IPS-11a (cell line): ENCODE measurements around the gene PRDM15.

ENCODE experiments used
- H3K4me3 ChIP-seq: one replicate; pipeline ENCODE4 v1.5.1; 2013; ENCODE audit warnings: low read depth, low read length, control low read depth

The PRDM15 gene

GRCh38 chr21:41827951-41828883 is 50.9 kb downstream of the PRDM15 start:
- no peak overlapping the region for H3K4me3 ChIP-seq

- no peak overlapping the region for H3K4me3 ChIP-seq
Observed at GRCh38 chr21:41825881-41826280, 53.3 kb downstream of the PRDM15 start.

GRCh38 chr21:41825216-41825615 is 53.9 kb downstream of the PRDM15 start:
- H3K4me3 ChIP-seq, result no peak overlapping the region

- no peak overlapping the region for H3K4me3 ChIP-seq
Observed at GRCh38 chr21:41824466-41825207, 54.5 kb downstream of the PRDM15 start.

- H3K4me3 ChIP-seq, result no peak overlapping the region
Observed at GRCh38 chr21:41823906-41824305, 55.2 kb downstream of the PRDM15 start.

GRCh38 chr21:41823166-41823565 is 56.0 kb downstream of the PRDM15 start:
- no peak overlapping the region for H3K4me3 ChIP-seq

- no peak overlapping the region for H3K4me3 ChIP-seq
Observed at GRCh38 chr21:41821756-41822431, 57.2 kb downstream of the PRDM15 start.

GRCh38 chr21:41821081-41821755 is 57.9 kb downstream of the PRDM15 start:
- H3K4me3 ChIP-seq, result no peak overlapping the region

- no peak overlapping the region for H3K4me3 ChIP-seq
Observed at GRCh38 chr21:41820384-41821080, 58.6 kb downstream of the PRDM15 start.

GRCh38 chr21:41819856-41820281 is 59.3 kb downstream of the PRDM15 start:
- no peak overlapping the region for H3K4me3 ChIP-seq

- no peak overlapping the region for H3K4me3 ChIP-seq
Observed at GRCh38 chr21:41819236-41819855, 59.8 kb downstream of the PRDM15 start.

GRCh38 chr21:41817877-41818855 is 61.0 kb downstream of the PRDM15 start:
- H3K4me3 ChIP-seq, result no peak overlapping the region

- no peak overlapping the region for H3K4me3 ChIP-seq
Observed at GRCh38 chr21:41817228-41817627, 61.9 kb downstream of the PRDM15 start.

- H3K4me3 ChIP-seq, result no peak overlapping the region
Observed at GRCh38 chr21:41816583-41817165, 62.5 kb downstream of the PRDM15 start.

GRCh38 chr21:41815652-41816582 is 63.2 kb downstream of the PRDM15 start:
- no peak overlapping the region for H3K4me3 ChIP-seq

- H3K4me3 ChIP-seq, result no peak overlapping the region
Observed at GRCh38 chr21:41813226-41813625, 65.9 kb downstream of the PRDM15 start.

GRCh38 chr21:41812679-41813078 is 66.5 kb downstream of the PRDM15 start:
- H3K4me3 ChIP-seq, result no peak overlapping the region
